Small intestine (tissue), 7 donors: ENCODE data around the gene PISD. TPM values are rescaled to one million over a fixed set of nuclear protein-coding genes. Genes with fewer than 3 reads are reported as not detected.

Experiments used
- DNase-seq, 2 donors: peaks; one replicate each; pipeline versions ENCODE4 v3.0.0 to v3.0.0-alpha.2; 2013
- FAIRE-seq: peaks from 2 replicates; lab custom pipeline; 2012; peaks lifted over from hg19 to GRCh38; lab: Jason Lieb, UNC
- H3K27ac ChIP-seq, 3 donors: one replicate each; pipeline ENCODE4 v1.5.1; 2013; ENCODE audit warnings: low read length in 2 of 3, mild to moderate bottlenecking in 2 of 3, control low read depth in 1 of 3, inconsistent platforms in 1 of 3, low read depth in 1 of 3, moderate library complexity in 1 of 3
- H3K27me3 ChIP-seq, 3 donors: one replicate each; pipeline ENCODE4 v1.6.1; 2013; ENCODE audit warnings: low read length in 3 of 3, inconsistent platforms in 1 of 3; ENCODE audit not compliant: control insufficient read depth in 3 of 3, insufficient read depth in 3 of 3
- H3K36me3 ChIP-seq, 3 donors: one replicate each; pipeline ENCODE4 v1.6.1; 2013; ENCODE audit warnings: low read length in 3 of 3, inconsistent platforms in 1 of 3, low read depth in 1 of 3, mild to moderate bottlenecking in 1 of 3, moderate library complexity in 1 of 3; ENCODE audit not compliant: control insufficient read depth in 3 of 3, insufficient read depth in 2 of 3
- H3K4me1 ChIP-seq, 3 donors: one replicate each; pipeline ENCODE4 v1.6.1; 2013; ENCODE audit warnings: low read length in 2 of 3, inconsistent platforms in 1 of 3, low read depth in 1 of 3, mild to moderate bottlenecking in 1 of 3, moderate library complexity in 1 of 3; ENCODE audit not compliant: control insufficient read depth in 3 of 3, insufficient read depth in 2 of 3
- H3K4me3 ChIP-seq, 3 donors: one replicate each; pipeline ENCODE4 v1.5.1; 2013; ENCODE audit warnings: low read length in 3 of 3, control low read depth in 1 of 3, inconsistent platforms in 1 of 3, low read depth in 1 of 3, mild to moderate bottlenecking in 1 of 3, moderate library complexity in 1 of 3
- H3K9me3 ChIP-seq, 2 donors: one replicate each; pipeline ENCODE4 v1.6.1; 2013; ENCODE audit warnings: low read depth in 1 of 2, low read length in 1 of 2; ENCODE audit not compliant: control insufficient read depth in 2 of 2, insufficient read depth in 1 of 2
- WGBS, 3 donors: extraction: QIAGEN DNeasy Blood & Tissue Kit; methylation state at CpG; one replicate each; pipeline ENCODE4 v1.1.7; 2013; 5-methylcytosine and 5-hydroxymethylcytosine counted together
- polyA plus RNA-seq, 4 donors: library from polyadenylated mRNA; stranded (reverse) in 3 of 4; unstranded in 1 of 4; fragments of 200-250 nt in 3 of 4; fragments of 120-200 nt in 1 of 4; gene quantifications; one replicate each; pipeline versions ENCODE4 v1.2.1 to v1.2.3, GENCODE V29; 2013
- donor health status: healthy with polysubstance abuse.
- donor health status: control.
- donor health status: control.
- donor health status: Bipolar disorder and iron deficiency.
- donor health status: healthy.

Gene PISD
- polyA plus RNA-seq, 4 donors = 17.3 to 45.7 (median 26.7) TPM

DNA sequence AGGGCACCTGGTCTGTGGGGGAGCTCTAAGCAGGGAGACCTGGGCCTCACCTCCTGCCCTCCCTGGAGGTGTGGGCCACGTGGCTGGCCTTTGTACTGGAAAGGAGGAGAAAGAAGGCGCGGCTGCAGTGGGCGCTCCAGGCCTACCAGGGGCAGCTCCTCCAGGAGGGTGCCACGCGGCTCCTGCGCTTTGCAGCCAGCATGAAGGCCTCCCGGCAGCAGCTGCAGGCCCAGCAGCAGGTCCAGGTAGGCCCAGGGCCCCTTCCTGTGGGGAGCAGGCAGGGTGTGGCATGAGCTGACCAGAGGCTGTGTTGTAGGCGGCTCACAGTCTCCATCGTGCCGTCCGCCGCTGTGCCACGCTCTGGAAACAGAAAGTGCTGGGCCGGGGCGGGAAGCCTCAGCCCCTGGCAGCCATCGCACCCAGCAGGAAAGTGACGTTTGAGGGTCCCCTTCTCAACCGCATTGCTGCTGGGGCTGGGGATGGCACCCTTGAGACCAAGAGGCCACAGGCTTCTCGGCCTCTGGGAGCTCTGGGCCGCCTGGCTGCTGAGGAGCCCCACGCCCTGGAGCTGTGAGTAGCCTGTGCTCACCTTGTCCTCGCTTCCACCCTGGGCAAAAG, 48.6 kb downstream of the PISD start:
- Histone ChIP-seq H3K9me3 (no peaks in the 10 kb centered on the region), H3K27ac (peak overlapping the region in 2 of 3 donors; percentile 5 to 41), H3K27me3 (no peaks in the 10 kb centered on the region), H3K36me3 (peaks cover 0 to 95% (median 20%) of the 10 kb centered on the region in 3 donors), H3K4me1 (peaks cover 7 to 58% (median 8%) of the 10 kb centered on the region in 3 donors), H3K4me3 (no peak overlapping the region)
- DNase-seq (peak; percentile 54 to 83), FAIRE-seq (no peak)
- 71 to 84% (median 72%) methylated on average over 23 of the region's 23 CpGs for WGBS, 3 donors

DNA sequence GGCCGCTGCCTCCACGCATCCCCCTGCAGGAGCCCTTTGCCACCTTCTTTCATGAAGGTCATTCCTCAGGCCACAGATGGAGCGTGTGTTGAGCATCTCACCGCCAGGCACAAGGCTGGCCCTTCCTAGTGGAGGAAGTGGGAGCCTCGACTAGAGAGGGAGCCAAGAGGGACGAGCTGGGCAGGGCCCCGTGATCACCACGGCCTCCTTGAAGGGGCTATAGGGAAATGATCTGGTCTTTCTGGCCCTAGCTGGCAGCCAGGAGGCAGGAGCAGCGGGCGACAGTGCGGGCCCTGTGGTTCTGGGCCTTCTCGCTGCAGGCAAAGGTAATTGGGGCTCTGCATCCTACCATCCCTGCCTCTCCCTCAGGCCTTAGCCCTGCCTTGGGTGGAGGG, 49.1 kb downstream of the PISD start:
- H3K27me3 ChIP-seq = no peaks in the 10 kb centered on the region
- peak overlapping the region in 2 of 3 donors; percentile 5 to 41 for H3K27ac ChIP-seq
- no peak overlapping the region for H3K4me3 ChIP-seq
- 85 to 95% (median 88%) methylated on average over 11 to 12 of the region's 12 CpGs for WGBS, 3 donors
- no peaks in the 10 kb centered on the region for H3K9me3 ChIP-seq
- FAIRE-seq (no peak), DNase-seq (no peak)
- H3K36me3 ChIP-seq = peaks cover 0 to 94% (median 21%) of the 10 kb centered on the region in 3 donors
- H3K4me1 ChIP-seq = peaks cover 7 to 54% (median 8%) of the 10 kb centered on the region in 3 donors

DNA sequence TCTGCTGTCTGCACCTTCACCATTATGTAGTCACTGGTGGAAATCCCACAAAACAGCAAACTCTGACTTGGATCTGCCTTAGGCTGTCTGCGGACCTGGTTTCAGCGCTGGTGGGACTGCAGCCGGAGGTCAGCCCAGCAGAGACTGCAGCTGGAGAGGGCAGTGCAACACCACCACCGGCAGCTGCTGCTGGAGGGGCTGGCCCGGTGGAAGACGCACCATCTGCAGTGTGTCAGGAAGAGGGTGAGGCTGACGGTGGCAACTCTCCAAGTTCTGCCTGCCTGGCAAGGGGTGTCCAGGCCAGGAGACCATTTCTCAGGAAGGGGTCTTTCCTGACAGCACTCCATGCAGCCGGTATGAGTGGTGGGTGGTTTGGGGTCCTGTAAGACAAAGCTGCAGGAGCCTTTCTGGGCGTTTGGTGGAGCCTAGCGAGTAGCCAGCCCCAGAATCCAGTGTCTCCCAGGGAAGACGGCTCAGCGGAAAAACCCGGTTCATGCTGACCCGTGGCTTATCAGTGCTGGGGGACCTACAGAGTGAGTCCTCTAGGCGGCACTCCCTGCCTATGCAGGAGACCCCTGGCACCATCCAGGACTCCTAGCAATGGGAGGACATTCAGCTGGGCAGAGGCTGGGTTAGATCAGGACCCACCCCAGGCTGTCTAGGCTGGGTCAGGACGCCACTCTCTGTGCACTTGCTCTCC, 50.8 kb downstream of the PISD start:
- no peak overlapping the region for H3K27ac ChIP-seq
- H3K4me1 ChIP-seq = peaks cover 2 to 43% (median 9%) of the 10 kb centered on the region in 3 donors
- FAIRE-seq (no peak), DNase-seq (no peak)
- H3K4me3 ChIP-seq = no peak overlapping the region
- H3K27me3 ChIP-seq = no peaks in the 10 kb centered on the region
- 67 to 75% (median 68%) methylated on average over 16 of the region's 16 CpGs for WGBS, 3 donors
- H3K36me3 ChIP-seq = peaks cover 0 to 88% (median 21%) of the 10 kb centered on the region in 3 donors
- H3K9me3 ChIP-seq = no peaks in the 10 kb centered on the region

DNA sequence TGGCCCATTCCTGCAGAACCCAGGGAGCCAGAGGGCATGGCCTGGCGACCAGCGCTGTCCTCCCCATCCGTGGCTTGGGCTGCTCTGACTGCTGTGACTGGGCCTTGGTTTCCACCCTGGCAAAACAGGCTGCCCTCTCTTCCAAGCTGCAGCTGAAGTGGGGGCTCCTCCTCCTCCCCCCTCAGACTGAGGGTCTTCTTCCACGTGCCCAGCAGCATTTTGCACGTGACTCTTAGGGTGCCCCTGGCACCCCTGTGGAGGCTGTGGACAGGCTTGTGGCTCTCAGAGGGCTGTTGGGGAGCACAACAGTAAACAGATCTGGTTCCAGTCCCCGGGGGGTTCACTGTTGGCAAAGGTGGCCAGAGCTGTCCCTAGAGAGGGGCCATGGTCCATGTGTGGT, 51.4 kb downstream of the PISD start:
- H3K4me3 ChIP-seq = no peak overlapping the region
- peaks cover 0 to 86% (median 21%) of the 10 kb centered on the region in 3 donors for H3K36me3 ChIP-seq
- no peak overlapping the region for H3K27ac ChIP-seq
- DNase-seq (no peak), FAIRE-seq (no peak)
- no peaks in the 10 kb centered on the region for H3K27me3 ChIP-seq
- peaks cover 0 to 43% (median 4%) of the 10 kb centered on the region in 3 donors for H3K4me1 ChIP-seq
- 85 to 94% (median 90%) methylated on average over 6 of the region's 6 CpGs for WGBS, 3 donors
- no peaks in the 10 kb centered on the region for H3K9me3 ChIP-seq

DNA sequence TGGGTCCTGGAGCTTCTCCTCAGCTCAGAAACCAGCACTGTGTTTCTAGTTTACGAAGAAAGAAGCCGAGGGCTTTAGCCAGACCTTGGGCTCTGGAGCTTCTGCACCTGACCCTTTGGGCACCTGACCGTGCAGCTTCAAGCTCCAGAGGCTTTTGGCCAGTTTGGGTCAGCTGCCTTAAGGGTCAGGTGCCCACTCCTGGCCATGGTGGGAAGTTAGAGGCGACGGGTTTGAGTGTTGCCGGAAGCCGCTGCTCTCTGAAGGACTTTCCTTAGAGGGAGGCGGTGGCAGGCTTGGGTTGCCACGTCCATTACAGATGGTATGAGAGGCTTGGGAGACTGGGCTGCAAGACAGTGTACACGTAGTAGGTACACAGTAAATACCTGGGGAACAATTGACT, 52.3 kb downstream of the PISD start:
- H3K4me1 ChIP-seq = peaks cover 4 to 43% (median 5%) of the 10 kb centered on the region in 3 donors
- H3K36me3 ChIP-seq = peaks cover 0 to 85% (median 21%) of the 10 kb centered on the region in 3 donors
- DNase-seq = no peak
- no peak for FAIRE-seq
- no peak overlapping the region for H3K27ac ChIP-seq
- WGBS, 3 donors = 92 to 96% (median 95%) methylated on average over 10 of the region's 10 CpGs
- no peak overlapping the region for H3K4me3 ChIP-seq
- H3K9me3 ChIP-seq = no peaks in the 10 kb centered on the region
- no peaks in the 10 kb centered on the region for H3K27me3 ChIP-seq

DNA sequence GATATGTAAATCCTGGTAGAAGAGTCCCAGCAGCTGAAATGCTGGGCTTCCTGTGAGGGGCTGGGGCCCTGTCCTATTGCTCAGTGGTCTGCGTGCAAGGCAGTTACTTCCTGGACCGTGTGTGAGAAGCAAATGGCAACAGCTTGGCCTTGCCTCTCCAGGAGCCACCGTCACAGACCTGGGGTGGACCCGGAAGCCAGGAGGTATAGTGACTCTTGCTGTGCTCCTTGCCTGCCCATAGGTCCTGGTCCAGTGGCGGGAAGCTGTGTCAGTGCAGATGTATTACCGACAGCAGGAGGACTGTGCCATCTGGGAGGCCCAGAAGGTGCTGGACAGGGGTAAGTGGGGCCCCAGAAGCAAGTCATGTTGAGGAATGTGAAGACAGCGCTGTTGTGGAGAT, 54.3 kb downstream of the PISD start:
- Histone ChIP-seq H3K4me3 (no peak overlapping the region), H3K9me3 (no peaks in the 10 kb centered on the region), H3K36me3 (peaks cover 3 to 83% (median 27%) of the 10 kb centered on the region in 3 donors), H3K27ac (no peak overlapping the region), H3K27me3 (no peaks in the 10 kb centered on the region), H3K4me1 (peaks cover 4 to 30% (median 5%) of the 10 kb centered on the region in 3 donors)
- 95% methylated on average over 7 of the region's 7 CpGs for WGBS, 3 donors
- DNase-seq (no peak), FAIRE-seq (no peak)

DNA sequence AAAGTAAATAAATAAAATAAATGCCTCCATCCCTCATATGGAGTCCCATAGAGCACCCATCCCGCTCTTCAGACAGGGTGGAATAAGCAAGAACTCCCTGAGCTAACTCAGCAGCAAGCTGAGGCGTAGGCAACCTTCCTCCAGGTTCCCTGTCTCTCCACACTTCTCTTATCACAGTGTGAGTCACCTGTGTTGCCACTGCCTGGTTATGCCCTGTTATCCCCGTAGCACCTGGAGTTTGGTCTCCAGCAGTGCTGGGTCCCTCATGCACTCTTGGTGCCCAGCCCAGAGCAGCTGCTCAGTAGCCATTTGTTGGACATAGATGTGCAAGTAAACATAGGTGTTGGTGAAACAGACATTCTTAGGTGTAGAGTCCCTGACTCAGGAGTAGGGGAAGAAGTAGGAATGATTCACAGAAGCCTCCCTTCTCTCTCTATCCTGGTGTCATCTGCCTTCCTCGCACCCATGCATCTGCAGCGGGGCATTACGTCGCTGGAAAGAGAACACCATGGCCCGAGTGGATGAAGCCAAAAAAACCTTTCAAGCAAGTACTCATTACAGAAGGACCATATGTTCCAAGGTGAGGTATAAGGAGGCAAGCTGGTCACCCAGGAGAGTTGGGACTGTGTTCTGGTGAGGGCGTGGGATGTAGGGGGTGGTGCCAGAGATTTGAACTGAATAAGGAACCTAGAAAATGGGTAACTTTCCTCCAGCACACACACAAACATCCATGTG, 56.0 kb downstream of the PISD start:
- no peaks in the 10 kb centered on the region for H3K27me3 ChIP-seq
- peaks cover 4 to 26% (median 5%) of the 10 kb centered on the region in 3 donors for H3K4me1 ChIP-seq
- peaks cover 3 to 84% (median 25%) of the 10 kb centered on the region in 3 donors for H3K36me3 ChIP-seq
- H3K27ac ChIP-seq = peak overlapping the region in 2 of 3 donors; percentile 18 to 68
- no peaks in the 10 kb centered on the region for H3K9me3 ChIP-seq
- FAIRE-seq (no peak), DNase-seq (peak; percentile 78 to 93)
- 60 to 85% (median 72%) methylated on average over 9 of the region's 9 CpGs for WGBS, 3 donors
- no peak overlapping the region for H3K4me3 ChIP-seq
